Prostate gland (tissue), 2 donors: Measurements from ENCODE around the gene MIPOL1. TPM values are rescaled to one million over a fixed set of nuclear protein-coding genes. Genes with fewer than 3 reads are reported as not detected.
A peak's percentile ranks its signal among the peaks of the same experiment; 100 is the strongest.
"Not testable (repeated sequence)": the region's sequence is repeated elsewhere in the genome, so short reads cannot be mapped to it uniquely, and the experiment has no call there.

Source experiments
- DNase-seq: peaks from one replicate; pipeline ENCODE4 v3.0.0-alpha.2; 2019; ENCODE audit warnings: low spot score
- H3K27ac ChIP-seq, 2 donors: fragments of 200-600 bp; sonication (generic); 2 replicates each; pipeline ENCODE4 v1.5.1; 2017 to 2019
- H3K27me3 ChIP-seq: fragments of 200-600 bp; sonication (generic); replicated peaks from 2 replicates; pipeline ENCODE4 v1.5.1; 2019; ENCODE audit not compliant: insufficient read depth
- H3K36me3 ChIP-seq, 2 donors: fragments of 200-600 bp; sonication (generic); 1 replicate in 1 of 2; 2 replicates in 1 of 2; pipeline versions ENCODE4 v1.5.1 to v1.8.1; 2017 to 2019
- H3K4me1 ChIP-seq: fragments of 200-600 bp; sonication (generic); replicated peaks from 2 replicates; pipeline ENCODE4 v1.5.1; 2019
- H3K4me3 ChIP-seq, 2 donors: fragments of 200-600 bp; sonication (generic); 2 replicates each; pipeline ENCODE4 v1.5.1; 2017 to 2019
- H3K9me3 ChIP-seq: fragments of 200-600 bp; sonication (generic); 2 replicates; pipeline ENCODE4 v1.5.1; 2017
- CTCF ChIP-seq, 4 experiments: fragments of 200-600 bp in 2 of 4; fragments of 450-650 bp in 2 of 4; sonication (generic) in 2 of 4; IDR thresholded peaks; 1 replicate in 3 of 4; 2 replicates in 1 of 4; pipeline ENCODE4 v1.5.1; 2016 to 2019; ENCODE audit warnings: antibody characterized with exemption in 4 of 4, mild to moderate bottlenecking in 2 of 4, moderate library complexity in 2 of 4
- POLR2A ChIP-seq: fragments of 450-650 bp; IDR thresholded peaks from one replicate; pipeline ENCODE4 v1.6.1; 2016; ENCODE audit warnings: antibody characterized with exemption, mild to moderate bottlenecking
- POLR2AphosphoS5 ChIP-seq: sonication (generic); formaldehyde crosslinking; IDR thresholded peaks from one replicate; pipeline ENCODE4 v1.6.1; 2017; ENCODE audit warnings: antibody characterized with exemption
- WGBS: methylation state at CpG from one replicate; pipeline ENCODE4 v1.1.5; 2018; 5-methylcytosine and 5-hydroxymethylcytosine counted together
- intact Hi-C: fragments of 100-400 bp; cut with DNase I; formaldehyde crosslinking; loops from one replicate; pipeline ENCODE4 v1.14.2; 2022
- total RNA-seq, 2 donors: library from RNA; depleted of rRNA; stranded (reverse); fragments of >200 nt; gene quantifications; one replicate each; pipeline ENCODE4 v1.1.0, GENCODE V29; 2016

Gene MIPOL1
- total RNA-seq, 2 donors from 2014 or later, result 14.4 to 31.4 TPM

DNA sequence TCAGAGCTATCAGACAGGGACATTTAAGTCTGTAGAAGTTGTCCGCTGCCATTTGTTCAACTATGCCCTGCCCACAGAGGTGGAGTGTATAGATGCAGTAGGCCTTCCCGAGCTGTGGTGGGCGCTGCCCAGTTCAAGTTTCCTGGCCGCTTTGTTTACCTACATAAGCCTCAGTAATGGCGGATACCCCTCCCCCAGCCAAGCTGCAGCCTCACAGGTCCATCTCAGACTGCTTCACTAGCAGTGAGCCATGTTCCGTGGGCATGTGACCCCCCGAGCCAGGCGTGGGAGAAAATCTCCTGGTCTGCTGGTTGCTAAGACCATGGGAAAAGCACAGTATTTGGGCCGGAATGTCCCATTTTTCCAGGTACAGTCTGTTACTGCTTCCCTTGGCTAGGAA, 165.9 kb downstream of the MIPOL1 start:
- no peaks in the 10 kb centered on the region for H3K36me3 ChIP-seq
- DNase-seq, result no peak
- intact Hi-C loops, result no loop called here
- H3K27me3 ChIP-seq, result no peaks in the 10 kb centered on the region
- TF ChIP-seq POLR2A (no peak), CTCF (IDR thresholded peaks at IDR 0.05) (no peak), POLR2AphosphoS5 (no peak)
- no peak overlapping the region for H3K27ac ChIP-seq
- no peaks in the 10 kb centered on the region for H3K9me3 ChIP-seq
- H3K4me1 ChIP-seq, result no peaks in the 10 kb centered on the region
- no peak overlapping the region for H3K4me3 ChIP-seq
- WGBS, result 98% methylated on average over 9 of the region's 9 CpGs

- intact Hi-C loops, result no loop called here
- no peaks in the 10 kb centered on the region for H3K9me3 ChIP-seq
- no peaks in the 10 kb centered on the region for H3K36me3 ChIP-seq
- peak overlapping the region in 1 of 2 donors; percentile 27 for H3K27ac ChIP-seq
- H3K27me3 ChIP-seq, result no peaks in the 10 kb centered on the region
- no peak overlapping the region for H3K4me3 ChIP-seq
- 34% methylated on average over 5 of the region's 5 CpGs for WGBS
- no peak for TF ChIP-seq POLR2A
- TF ChIP-seq CTCF (IDR thresholded peaks at IDR 0.05), result no peak
- TF ChIP-seq POLR2AphosphoS5, result peak; percentile 81
- DNase-seq, result peak; percentile 54
- H3K4me1 ChIP-seq, result no peaks in the 10 kb centered on the region
Observed at GRCh38 chr14:37369425-37369824, 171.7 kb downstream of the MIPOL1 start.

DNA sequence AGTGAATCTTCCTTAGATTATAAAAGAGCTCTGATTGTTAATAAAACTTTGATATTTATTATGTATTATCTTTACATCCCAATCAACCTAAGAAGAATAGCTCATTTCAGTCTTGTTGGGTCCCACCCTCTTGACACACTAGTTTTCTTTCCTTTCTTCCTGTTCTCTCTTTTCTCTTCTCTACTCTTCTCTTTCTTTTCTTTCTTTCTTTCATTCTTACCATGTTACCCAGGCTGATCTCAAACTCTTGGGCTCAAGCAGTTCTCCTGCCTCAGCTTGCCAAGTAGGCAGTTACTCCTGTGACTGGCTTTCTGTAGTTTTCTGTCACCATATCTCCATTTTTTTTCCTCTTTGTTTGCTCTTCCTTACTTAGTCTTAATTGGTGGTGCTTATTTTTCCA, 177.8 kb downstream of the MIPOL1 start:
- no peak overlapping the region for H3K27ac ChIP-seq
- no peak for TF ChIP-seq POLR2AphosphoS5
- TF ChIP-seq POLR2A, result no peak
- no peak for TF ChIP-seq CTCF (IDR thresholded peaks at IDR 0.05)
- H3K27me3 ChIP-seq, result no peaks in the 10 kb centered on the region
- no peak for DNase-seq
- H3K4me1 ChIP-seq, result no peaks in the 10 kb centered on the region
- no peak overlapping the region for H3K4me3 ChIP-seq
- H3K9me3 ChIP-seq, result no peaks in the 10 kb centered on the region
- intact Hi-C loops, result no loop called here
- H3K36me3 ChIP-seq, result no peaks in the 10 kb centered on the region

DNA sequence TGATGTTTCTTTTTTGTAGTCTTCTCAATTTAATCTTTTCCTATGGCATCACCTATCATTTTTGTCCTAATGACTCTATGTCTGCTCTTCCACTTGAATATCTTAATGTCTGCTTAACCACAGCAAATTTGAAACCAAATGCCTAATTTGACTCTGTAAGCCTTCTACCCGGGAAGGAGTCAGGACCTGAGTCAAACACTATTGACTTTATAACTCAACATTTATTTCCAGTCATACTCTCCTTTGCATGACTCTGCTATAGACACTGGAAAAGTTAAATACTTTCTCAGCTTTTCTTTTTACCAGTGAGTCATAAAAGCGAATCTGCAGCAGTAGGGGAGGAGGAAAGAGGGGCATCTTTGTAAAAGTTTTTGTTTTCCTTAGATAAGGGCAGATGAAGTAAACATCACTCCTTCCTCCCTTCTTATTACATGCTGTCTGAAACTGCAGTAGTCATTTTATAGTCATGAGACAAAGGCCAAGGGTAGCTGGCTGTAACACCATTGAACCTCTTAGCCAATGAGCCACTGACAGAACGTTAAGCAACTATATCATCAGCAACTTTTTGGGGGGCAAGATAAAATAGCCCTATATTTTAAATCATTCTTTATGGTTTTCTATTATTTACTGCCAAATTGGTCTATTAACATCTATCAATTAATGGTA, 179.3 kb downstream of the MIPOL1 start:
- TF ChIP-seq POLR2AphosphoS5, result no peak
- TF ChIP-seq CTCF (IDR thresholded peaks at IDR 0.05), result no peak
- TF ChIP-seq POLR2A, result no peak
- H3K27me3 ChIP-seq, result no peaks in the 10 kb centered on the region
- DNase-seq, result no peak
- 85% methylated on average over 3 of the region's 3 CpGs for WGBS
- no peak overlapping the region for H3K27ac ChIP-seq
- no peaks in the 10 kb centered on the region for H3K9me3 ChIP-seq
- intact Hi-C loops, result no loop called here
- no peak overlapping the region for H3K4me3 ChIP-seq
- no peaks in the 10 kb centered on the region for H3K4me1 ChIP-seq
- H3K36me3 ChIP-seq, result no peaks in the 10 kb centered on the region

GRCh38 chr14:37384870-37385596, 187.3 kb downstream of the MIPOL1 start:
- 54% methylated on average over 6 of the region's 6 CpGs for WGBS
- Histone ChIP-seq H3K27me3 (no peaks in the 10 kb centered on the region), H3K4me1 (no peaks in the 10 kb centered on the region), H3K36me3 (no peaks in the 10 kb centered on the region), H3K9me3 (no peaks in the 10 kb centered on the region), H3K27ac (no peak overlapping the region), H3K4me3 (no peak overlapping the region)
- intact Hi-C loops, result no loop called here
- DNase-seq, result no peak
- TF ChIP-seq POLR2A, result no peak
- no peak for TF ChIP-seq CTCF (IDR thresholded peaks at IDR 0.05)
- TF ChIP-seq POLR2AphosphoS5, result no peak

- 88% methylated on average over 8 of the region's 8 CpGs for WGBS
- intact Hi-C loops, DNase-seq: not testable (repeated sequence)
Observed at GRCh38 chr14:37397157-37397940, 199.6 kb downstream of the MIPOL1 start.

More at GRCh38 chr14:37397157-37397940, 199.6 kb downstream of the MIPOL1 start:
- not testable (repeated sequence) for H3K27ac ChIP-seq, H3K27me3 ChIP-seq, H3K4me3 ChIP-seq, H3K4me1 ChIP-seq, H3K9me3 ChIP-seq, H3K36me3 ChIP-seq
